Activated CD8-positive, alpha-beta memory T cell treated with anti-CD3 and anti-CD28 coated beads, Interleukin-2, amount 50 U/mL, for 24 hours (primary cell): ENCODE results near the gene RCOR1.
"Not testable (repeated sequence)": the region's sequence is repeated elsewhere in the genome, so short reads cannot be mapped to it uniquely, and the experiment has no call there.

ENCODE experiments used
- DNase-seq: peaks from one replicate; pipeline ENCODE4 v3.0.0-alpha.2; 2020; ENCODE audit errors: extremely low read depth

RCOR1 gene

GRCh38 chr14:102629808-102630350 lies 37.4 kb downstream of the RCOR1 start:
- no peak for DNase-seq

DNA sequence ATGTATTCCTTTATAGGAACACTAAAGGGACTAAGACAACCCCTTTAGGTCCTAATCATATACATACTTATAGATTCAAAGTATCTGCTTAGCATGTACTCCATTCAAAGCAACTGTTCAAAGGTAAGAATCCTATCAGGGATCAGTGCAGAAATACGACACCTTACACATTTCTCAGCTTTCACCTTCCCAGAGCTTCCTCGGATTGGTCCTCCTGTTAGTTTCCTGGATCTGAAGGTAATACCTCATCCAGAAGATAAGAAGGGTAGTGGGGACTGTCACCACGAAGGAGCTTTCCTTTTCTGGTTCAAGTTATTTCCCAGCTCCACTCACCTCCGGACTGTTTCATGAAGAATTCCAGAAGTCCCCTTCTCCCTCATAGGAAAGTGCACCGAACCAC lies 38.0 kb downstream of the RCOR1 start:
- no peak for DNase-seq

GRCh38 chr14:102630881-102631280 lies 38.4 kb downstream of the RCOR1 start:
- no peak for DNase-seq

DNA sequence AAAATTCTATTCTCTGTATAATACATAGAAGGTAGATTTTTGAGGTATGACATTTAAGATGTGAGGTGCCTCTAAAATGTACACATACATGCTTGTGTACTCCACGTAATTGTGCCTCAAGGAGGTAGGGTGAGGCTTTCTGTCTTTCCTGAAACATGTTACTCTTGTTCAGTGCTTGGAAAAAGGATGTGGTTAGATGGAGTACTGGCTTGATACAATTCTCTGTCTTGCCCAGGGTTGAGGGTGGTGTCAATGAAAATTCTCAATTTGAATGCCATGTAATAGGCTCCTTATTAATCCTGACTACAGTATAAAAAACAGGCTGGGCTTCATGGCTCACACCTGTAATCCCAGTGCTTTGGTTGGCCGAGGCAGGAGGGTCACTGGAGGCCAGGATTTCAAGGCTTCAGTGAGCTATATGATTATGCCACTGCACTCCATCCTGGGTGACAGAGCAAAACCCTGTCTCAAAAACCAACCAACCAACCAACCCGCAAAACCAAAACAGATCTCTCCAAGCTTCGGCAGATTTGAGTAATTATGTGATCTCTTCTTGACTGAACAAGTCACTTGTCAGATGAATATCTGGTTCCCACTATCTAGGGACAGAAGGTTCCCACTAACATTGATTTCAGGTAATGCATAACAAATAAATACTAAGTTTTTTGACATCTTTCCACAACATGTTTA lies 41.6 kb downstream of the RCOR1 start:
- DNase-seq, result no peak

- DNase-seq, result not testable (repeated sequence)
Measured at GRCh38 chr14:102639611-102640010, 47.2 kb downstream of the RCOR1 start.

DNA sequence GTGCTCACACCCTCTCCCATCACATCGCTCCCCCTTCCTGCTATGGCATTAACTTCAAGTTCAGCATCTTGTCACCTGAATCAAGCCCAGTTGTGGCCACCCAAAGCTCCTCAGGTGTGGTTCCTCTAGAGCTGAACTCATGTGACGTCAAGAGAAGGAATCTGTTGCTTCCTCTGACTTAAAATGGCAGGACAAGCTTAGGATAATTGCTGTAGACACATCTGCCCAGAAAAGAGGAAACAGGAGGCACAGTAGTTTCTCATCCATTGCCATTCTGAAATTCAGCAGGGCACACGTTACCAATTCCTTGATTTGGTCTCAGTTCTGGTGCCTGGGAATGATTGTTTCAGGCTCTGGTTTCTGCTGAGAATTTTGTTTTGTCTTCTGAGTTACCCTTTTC lies 52.1 kb downstream of the RCOR1 start:
- no peak for DNase-seq

DNA sequence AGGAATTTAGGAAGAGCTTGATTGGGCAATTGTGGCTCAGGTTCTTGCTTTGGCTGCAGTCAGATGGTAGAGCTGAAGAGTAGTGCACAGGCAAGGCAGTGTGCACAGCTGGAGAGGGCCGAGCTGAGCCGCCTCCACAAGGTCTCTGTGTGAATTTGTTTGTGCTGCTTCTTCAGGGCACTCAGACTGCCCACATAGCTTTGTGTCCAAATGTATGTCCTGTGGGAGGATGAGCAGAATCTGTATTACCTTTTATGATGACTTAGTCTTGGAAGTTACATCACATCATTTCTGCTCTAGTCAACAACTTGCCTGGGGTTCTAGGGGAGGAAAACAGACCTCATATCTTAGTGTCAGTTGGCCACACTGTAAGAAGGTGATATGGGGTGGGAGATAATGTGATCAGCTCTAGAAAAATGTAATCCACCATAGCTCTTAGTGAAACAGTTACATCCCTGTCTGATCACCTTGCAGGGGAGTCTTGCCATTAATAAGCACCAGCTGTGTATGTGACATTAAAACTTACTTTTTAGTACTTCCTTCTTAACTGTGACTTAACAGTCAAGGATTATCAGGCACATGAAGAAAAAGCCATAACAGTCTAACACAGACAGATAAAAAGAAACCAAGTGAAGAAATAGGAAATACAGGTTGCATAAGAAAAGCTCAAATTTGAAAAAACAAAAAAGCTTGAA lies 53.4 kb downstream of the RCOR1 start:
- no peak for DNase-seq

DNA sequence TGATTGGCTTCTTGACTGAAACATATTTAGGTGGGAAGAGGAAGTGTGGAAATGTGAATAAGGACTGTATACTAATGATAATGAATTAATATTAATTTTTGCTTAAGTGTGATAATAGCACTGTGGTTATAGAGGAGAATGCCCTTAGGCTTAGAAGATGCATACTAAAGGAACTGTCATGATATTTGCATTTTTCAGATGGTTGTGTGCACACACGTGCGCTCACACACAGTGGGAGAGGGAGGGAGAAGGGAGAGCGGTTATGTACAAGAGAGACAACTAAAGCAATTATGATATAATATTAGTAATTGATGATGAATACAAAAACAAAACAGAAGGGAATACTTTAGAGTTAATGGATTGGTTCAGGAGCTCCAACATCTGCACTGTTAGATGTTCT lies 54.2 kb downstream of the RCOR1 start:
- no peak for DNase-seq

- no peak for DNase-seq
Measured at GRCh38 chr14:102652194-102652593, 59.7 kb downstream of the RCOR1 start.

GRCh38 chr14:102654298-102654697 lies 61.8 kb downstream of the RCOR1 start:
- DNase-seq, result no peak

GRCh38 chr14:102655137-102655536 lies 62.7 kb downstream of the RCOR1 start:
- no peak for DNase-seq

DNA sequence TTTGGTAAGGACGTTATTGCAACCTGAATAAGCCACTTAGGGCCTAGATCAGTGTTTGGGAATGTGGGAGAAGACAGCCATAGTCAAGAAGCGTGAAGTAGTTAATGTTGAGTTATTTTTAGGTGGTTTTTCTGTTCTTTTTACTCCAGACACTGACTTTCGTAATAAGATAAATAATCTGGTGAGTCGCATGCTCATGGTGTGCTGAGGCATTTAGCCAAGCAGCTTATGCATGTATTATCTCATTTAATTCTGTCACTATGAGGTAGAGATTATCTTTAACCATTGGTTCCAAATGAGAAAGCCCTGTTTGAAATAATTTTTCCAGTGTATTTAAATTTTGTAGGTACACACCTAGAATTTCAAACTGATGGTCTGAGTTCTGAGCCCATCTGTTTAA lies 67.3 kb downstream of the RCOR1 start:
- DNase-seq, result no peak

- DNase-seq, result no peak
Measured at GRCh38 chr14:102661614-102662013, 69.2 kb downstream of the RCOR1 start.

DNA sequence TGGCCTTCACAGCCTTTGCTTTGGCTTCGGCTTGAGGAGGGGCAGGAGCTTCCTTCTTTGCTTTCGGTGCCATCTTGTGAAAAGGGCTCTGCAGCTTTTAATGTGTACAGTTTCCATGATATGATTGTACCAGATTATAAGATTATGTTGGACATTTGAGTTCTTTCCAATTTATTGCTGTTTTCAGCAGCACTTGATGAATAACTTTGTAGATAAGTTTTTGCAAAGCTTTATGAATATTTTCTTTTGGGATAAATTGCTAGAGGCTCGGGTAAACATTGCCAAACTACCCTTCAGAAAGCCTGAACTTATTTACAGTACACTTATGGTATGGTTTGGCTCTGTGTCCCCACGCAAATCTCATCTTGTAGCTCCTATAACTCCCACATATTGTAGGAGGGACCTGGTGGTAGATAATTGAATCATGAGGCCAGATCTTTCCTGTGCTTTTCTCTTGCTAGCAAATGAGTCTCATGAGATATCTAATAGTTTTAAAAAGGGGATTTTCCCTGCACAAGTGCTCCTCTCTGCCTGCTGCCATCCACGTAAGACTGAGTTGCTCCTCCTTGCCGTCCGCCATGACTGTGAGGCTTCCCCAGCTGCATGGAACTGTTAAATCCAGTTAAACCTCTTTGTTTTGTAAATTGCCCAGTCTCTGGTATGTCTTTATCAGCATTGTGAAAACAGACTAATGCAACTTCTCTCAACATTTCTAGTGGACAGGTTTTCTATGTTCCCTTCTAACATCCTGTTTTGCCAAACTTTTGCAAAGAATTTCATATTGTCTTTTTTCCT lies 70.4 kb downstream of the RCOR1 start:
- no peak for DNase-seq

DNA sequence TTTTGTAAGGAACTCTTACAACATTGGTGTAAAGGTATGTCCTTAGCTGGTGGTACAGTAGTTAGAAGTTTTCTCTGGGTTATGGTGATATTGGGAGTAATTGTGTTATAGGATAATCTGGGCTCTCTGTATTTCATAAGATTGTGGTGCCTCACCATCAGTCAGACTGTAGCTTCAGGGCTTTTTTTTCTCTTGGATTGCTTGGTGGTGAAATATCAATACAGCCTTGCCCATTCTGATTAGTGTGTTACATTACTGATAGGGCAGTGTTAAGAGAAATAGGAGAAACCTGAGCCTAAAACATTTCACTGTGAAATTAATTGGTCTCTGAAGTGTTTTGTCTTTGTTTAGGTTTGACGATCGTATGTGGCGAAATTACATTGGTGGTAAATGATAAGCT lies 71.0 kb downstream of the RCOR1 start:
- no peak for DNase-seq

- DNase-seq, result no peak
Measured at GRCh38 chr14:102665621-102666020, 73.2 kb downstream of the RCOR1 start.

- no peak for DNase-seq
Measured at GRCh38 chr14:102666635-102667034, 74.2 kb downstream of the RCOR1 start.

DNA sequence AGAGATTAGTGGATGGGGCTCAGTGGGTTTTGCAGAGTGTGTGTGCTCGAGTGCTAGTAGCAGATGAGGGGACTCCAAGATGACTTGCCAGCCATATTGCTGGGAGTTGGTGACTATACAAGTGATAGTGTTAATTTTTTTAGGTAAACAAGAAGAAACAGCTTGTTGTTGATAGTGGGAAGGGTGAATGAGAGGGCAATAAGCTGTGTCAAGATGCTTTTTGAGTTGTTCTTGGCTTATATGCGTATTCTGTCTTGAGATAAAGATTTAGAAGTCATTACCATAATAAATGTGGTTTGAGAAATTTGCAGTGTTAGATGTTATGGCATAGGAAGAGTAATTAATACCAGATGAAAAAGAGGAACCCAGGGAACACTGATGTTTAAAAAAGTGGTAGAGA lies 75.3 kb downstream of the RCOR1 start:
- no peak for DNase-seq

DNA sequence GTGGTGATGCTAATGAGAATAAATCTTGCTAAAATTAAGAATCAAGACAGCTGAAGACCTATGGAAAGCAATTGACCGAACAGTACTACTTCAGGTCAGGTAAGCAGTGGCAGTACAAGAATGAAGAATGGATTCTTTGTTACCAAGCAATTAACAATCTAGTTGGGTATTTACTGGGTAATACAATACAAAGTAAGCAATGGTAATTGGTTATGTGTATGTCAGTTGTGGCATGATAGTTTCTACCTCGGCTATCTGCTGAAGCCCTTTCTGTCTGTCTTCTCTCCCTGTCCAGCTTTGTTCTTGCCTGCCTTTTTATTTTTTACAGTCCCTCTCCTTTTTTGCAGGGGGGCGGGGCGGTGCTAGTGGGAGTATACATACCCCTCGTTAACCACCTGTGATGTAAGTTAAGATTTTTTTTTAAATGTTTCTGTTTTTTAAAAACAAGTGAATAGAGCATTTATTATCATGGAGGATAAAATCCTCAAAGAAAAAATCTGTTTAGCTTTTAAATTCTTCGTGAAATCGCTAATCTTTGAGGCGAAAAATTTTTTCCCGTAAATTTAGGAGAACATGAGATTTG lies 75.9 kb downstream of the RCOR1 start:
- DNase-seq, result no peak

DNA sequence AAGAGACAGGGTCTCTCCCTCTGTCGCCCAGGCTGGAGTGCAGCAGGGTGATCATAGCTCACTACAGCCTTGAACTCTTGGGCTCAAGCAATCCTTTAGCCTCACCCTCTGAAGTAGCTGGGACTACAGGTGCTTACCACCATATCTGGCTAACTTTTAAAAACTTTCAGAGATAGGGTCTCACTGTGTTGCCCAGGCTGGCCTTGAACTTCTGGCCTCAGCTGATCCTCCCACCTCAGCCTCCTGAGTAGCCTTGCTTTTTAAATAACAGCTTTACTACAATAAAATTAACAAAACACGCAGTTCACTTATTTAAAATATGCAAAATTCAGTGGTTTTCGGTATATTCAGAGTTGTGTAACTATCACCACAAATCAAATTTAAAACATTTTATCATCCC lies 79.0 kb downstream of the RCOR1 start:
- no peak for DNase-seq

DNA sequence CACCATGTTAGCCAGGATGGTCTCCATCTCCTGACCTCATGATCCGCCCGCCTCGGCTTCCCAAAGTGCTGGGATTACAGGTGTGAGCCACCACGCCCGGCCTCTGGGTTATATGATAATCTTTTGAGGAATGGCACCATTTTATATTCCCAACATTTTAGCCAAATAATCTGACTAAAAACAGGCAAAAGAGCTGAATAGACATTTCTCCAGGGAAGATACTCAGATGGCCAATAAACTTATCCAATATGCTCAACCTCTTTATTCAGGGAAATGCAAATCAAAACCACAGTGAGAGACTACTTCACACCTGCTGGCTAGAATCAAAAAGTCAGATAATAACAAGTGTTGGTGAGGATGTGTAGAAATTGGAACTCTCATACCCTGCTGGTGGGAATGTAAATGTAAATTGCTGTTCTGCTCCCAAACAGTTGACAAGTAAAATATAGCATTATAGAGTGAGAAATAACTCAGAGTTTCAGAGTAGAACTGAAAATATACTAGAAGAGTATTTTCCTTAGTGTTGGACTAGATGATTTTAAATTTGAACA lies 80.0 kb downstream of the RCOR1 start:
- DNase-seq, result no peak

GRCh38 chr14:102675396-102675795 lies 82.9 kb downstream of the RCOR1 start:
- DNase-seq, result no peak
